CD4-positive, alpha-beta T cell treated with Interleukin-12 subunit alpha and Interleukin-12 subunit beta, for 1 hour (primary cell): ENCODE results near the gene OR1S2.
"Not testable (repeated sequence)": the region's sequence is repeated elsewhere in the genome, so short reads cannot be mapped to it uniquely, and the experiment has no call there.

ENCODE experiments used
- DNase-seq: peaks from one replicate; pipeline ENCODE4 v3.0.0-alpha.2; 2020

Gene OR1S2

GRCh38 chr11:58204042-58204441 lies at the start of gene OR1S2:
TSS of gene OR1S2 (minus strand) at chr11:58204142. CDS start at chr11:58204142, 0 bp downstream.
- no peak for DNase-seq

GRCh38 chr11:58243954-58244353 lies 40.0 kb upstream of the OR1S2 start:
- DNase-seq: no peak

GRCh38 chr11:58227956-58228615 lies 24.1 kb upstream of the OR1S2 start:
- no peak for DNase-seq

GRCh38 chr11:58222721-58223120 lies 18.8 kb upstream of the OR1S2 start:
- DNase-seq: no peak

GRCh38 chr11:58216476-58216875 lies 12.5 kb upstream of the OR1S2 start:
- DNase-seq: no peak

GRCh38 chr11:58212420-58212819 lies 8.5 kb upstream of the OR1S2 start, which contains the start of gene OR1S1:
TSS of gene OR1S1 (plus strand) at chr11:58212720.
- DNase-seq: not testable (repeated sequence)

GRCh38 chr11:58199271-58199670 lies 4.7 kb downstream of the OR1S2 start:
- DNase-seq: no peak

GRCh38 chr11:58195939-58196338 lies 8.0 kb downstream of the OR1S2 start:
- no peak for DNase-seq

GRCh38 chr11:58193391-58193790 lies 10.6 kb downstream of the OR1S2 start:
- DNase-seq: no peak

- no peak for DNase-seq
Observed at GRCh38 chr11:58192229-58192628, 11.7 kb downstream of the OR1S2 start.

GRCh38 chr11:58188770-58189169 lies 15.2 kb downstream of the OR1S2 start, which contains the start of gene OR9Q2:
TSS of gene OR9Q2 (plus strand) at chr11:58189070. CDS start at chr11:58190491, 1,421 bp downstream.
- no peak for DNase-seq

- DNase-seq: no peak
Observed at GRCh38 chr11:58186938-58187337, 17.0 kb downstream of the OR1S2 start.

GRCh38 chr11:58179648-58180047 lies 24.3 kb downstream of the OR1S2 start:
- no peak for DNase-seq

GRCh38 chr11:58178444-58178843 lies 25.5 kb downstream of the OR1S2 start:
- DNase-seq: no peak

GRCh38 chr11:58177409-58178054 lies 26.4 kb downstream of the OR1S2 start:
- no peak for DNase-seq

- no peak for DNase-seq
Observed at GRCh38 chr11:58165504-58166106, 38.3 kb downstream of the OR1S2 start.

GRCh38 chr11:58164990-58165389 lies 39.0 kb downstream of the OR1S2 start:
- DNase-seq: no peak

GRCh38 chr11:58164389-58164788 lies 39.6 kb downstream of the OR1S2 start:
- no peak for DNase-seq
